HCT116 (cell line): ENCODE results near the gene CDK5R1. TPM values are rescaled to one million over a fixed set of nuclear protein-coding genes. Genes with fewer than 3 reads are reported as not detected.

ENCODE experiments used
- ATAC-seq: fragments of 200-7000 bp; cut with Tn5 transposase; 2 replicates; pipeline ENCODE4 v1.9.1; 2020; ENCODE audit warnings: mild to moderate bottlenecking, moderate library complexity
- Bru-seq: library from RNA; stranded (reverse); fragments of 400-500 nt; gene quantifications from one replicate; lab custom pipeline; 2021; lab: Mats Ljungman, UMichigan
- BruChase-seq, 2 experiments: library from RNA; stranded (reverse); fragments of 400-500 nt; gene quantifications; one replicate each; lab custom pipeline; 2021; lab: Mats Ljungman, UMichigan
- BruUV-seq: library from RNA; stranded (reverse); fragments of 400-500 nt; replicated peaks from 2 replicates; lab custom pipeline; 2021; lab: Mats Ljungman, UMichigan
- CTCF ChIA-PET: fragments of 300-600 bp; sonication (Branson Sonifier 250); formaldehyde crosslinking; loops from one replicate; lab custom pipeline; 2021; ENCODE audit warnings: antibody characterized with exemption; lab: Charles Lee
- POLR2A ChIA-PET: fragments of 300-600, 350-600 bp; sonication (Branson Sonifier 250); formaldehyde crosslinking; loops from one replicate; lab custom pipeline; 2021; ENCODE audit warnings: antibody characterized with exemption; lab: Charles Lee
- RAD21 ChIA-PET, 2 experiments: fragments of 300-600 bp; sonication (Branson Sonifier 250); formaldehyde crosslinking; loops; one replicate each; lab custom pipeline; 2023; ENCODE audit warnings: low total read pairs in 2 of 2; ENCODE audit not compliant: uncharacterized antibody in 2 of 2, unreplicated experiment in 2 of 2, low non-redundant PET in 1 of 2; lab: Charles Lee
- DNase-seq: peaks from one replicate; pipeline ENCODE4 v3.0.0-alpha.2; 2010; ENCODE audit warnings: low read depth, low spot score
- H2AFZ ChIP-seq: fragments of 200-600 bp; shearing (Covaris generic), sonication (generic); 2 replicates; pipeline ENCODE4 v1.6.1; 2017; ENCODE audit warnings: low read depth, mixed run types, mixed read lengths, antibody characterized with exemption, low read length; ENCODE audit not compliant: poor library complexity, severe bottlenecking
- H3K27ac ChIP-seq: 2 replicates; pipeline ENCODE4 v1.5.1; 2012; ENCODE audit warnings: low read depth, low read length
- H3K27me3 ChIP-seq: fragments of 200-600 bp; sonication (generic); 2 replicates; pipeline ENCODE4 v1.6.1; 2016; ENCODE audit warnings: mixed run types, low read length, mixed read lengths; ENCODE audit not compliant: insufficient read depth
- H3K36me3 ChIP-seq, 2 experiments: fragments of 200-500 bp in 1 of 2; fragments of 200-600 bp in 1 of 2; sonication (Bioruptor generic) in 1 of 2; sonication (generic) in 1 of 2; 2 replicates each; pipeline versions ENCODE4 v1.5.1 to v1.6.1; 2014 to 2016; ENCODE audit warnings: low read length in 2 of 2, inconsistent platforms in 1 of 2, mixed read lengths in 1 of 2, mixed run types in 1 of 2; ENCODE audit not compliant: insufficient read depth in 2 of 2, control insufficient read depth in 1 of 2
- H3K4me1 ChIP-seq, 2 experiments: fragments of 200-600 bp in 1 of 2; sonication (generic) in 1 of 2; 2 replicates each; pipeline versions ENCODE4 v1.5.1 to v1.6.1; 2012 to 2017; ENCODE audit warnings: low read length in 2 of 2, inconsistent platforms in 1 of 2, mild to moderate bottlenecking in 1 of 2, mixed read lengths in 1 of 2, mixed run types in 1 of 2, moderate library complexity in 1 of 2; ENCODE audit not compliant: insufficient read depth in 2 of 2, control insufficient read depth in 1 of 2
- H3K4me2 ChIP-seq: fragments of 200-600 bp; sonication (generic); 2 replicates; pipeline ENCODE4 v1.6.1; 2017; ENCODE audit warnings: mixed run types, low read length, mixed read lengths
- H3K4me3 ChIP-seq, 2 experiments: fragments of 200-600 bp in 1 of 2; sonication (generic) in 1 of 2; replicated peaks in 1 of 2; 2 replicates each; pipeline ENCODE4 v1.5.1; 2011 to 2016; ENCODE audit warnings: low read length in 2 of 2, control low read depth in 1 of 2, low read depth in 1 of 2, mild to moderate bottlenecking in 1 of 2, mixed read lengths in 1 of 2, mixed run types in 1 of 2
- H3K79me2 ChIP-seq: fragments of 200-600 bp; sonication (generic); 2 replicates; pipeline ENCODE4 v1.6.1; 2017; ENCODE audit warnings: mild to moderate bottlenecking, mixed run types, low read length, moderate library complexity, mixed read lengths; ENCODE audit not compliant: insufficient read depth
- H3K9ac ChIP-seq: fragments of 200-600 bp; sonication (generic); 2 replicates; pipeline ENCODE4 v1.6.1; 2016; ENCODE audit warnings: low read length, mixed read lengths
- H3K9me2 ChIP-seq: fragments of 200-600 bp; sonication (generic), shearing (Covaris generic); 2 replicates; pipeline ENCODE4 v1.6.1; 2017; ENCODE audit warnings: mixed run types, mild to moderate bottlenecking, moderate library complexity; ENCODE audit not compliant: insufficient read depth
- H3K9me3 ChIP-seq, 2 experiments: fragments of 200-500 bp in 1 of 2; fragments of 200-600 bp in 1 of 2; sonication (Bioruptor generic) in 1 of 2; sonication (generic) in 1 of 2; 2 replicates each; pipeline ENCODE4 v1.6.1; 2014 to 2017; ENCODE audit warnings: low read length in 2 of 2, mixed read lengths in 2 of 2, inconsistent platforms in 1 of 2, low read depth in 1 of 2, mild to moderate bottlenecking in 1 of 2, mixed run types in 1 of 2, moderate library complexity in 1 of 2; ENCODE audit not compliant: control insufficient read depth in 1 of 2, insufficient read depth in 1 of 2
- H4K20me1 ChIP-seq: fragments of 200-600 bp; sonication (generic), shearing (Covaris generic); 2 replicates; pipeline ENCODE4 v1.6.1; 2017; ENCODE audit warnings: mixed run types, mild to moderate bottlenecking, moderate library complexity; ENCODE audit not compliant: insufficient read depth
- CBX3 ChIP-seq: IDR thresholded peaks from 2 replicates; pipeline ENCODE4 v1.6.1; 2012; ENCODE audit warnings: low read depth
- CEBPB ChIP-seq: IDR thresholded peaks from 2 replicates; pipeline ENCODE4 v1.6.1; 2012; ENCODE audit warnings: low read depth
- EZH2phosphoT487 ChIP-seq: fragments of 200-600 bp; IDR thresholded peaks from 2 replicates; pipeline ENCODE4 v1.6.1; 2018; ENCODE audit warnings: antibody characterized with exemption, borderline replicate concordance
- MAX ChIP-seq: IDR thresholded peaks from 2 replicates; pipeline ENCODE4 v1.6.1; 2012
- POLR2A ChIP-seq: IDR thresholded peaks from 2 replicates; pipeline ENCODE4 v1.7.0; 2011; ENCODE audit warnings: borderline replicate concordance; ENCODE audit not compliant: insufficient read depth, insufficient read length; ENCODE audit errors: extremely low read depth
- REST ChIP-seq: IDR thresholded peaks from 2 replicates; pipeline ENCODE4 v1.6.1; 2012; ENCODE audit warnings: low read depth
- SRF ChIP-seq: IDR thresholded peaks from 2 replicates; pipeline ENCODE4 v1.6.1; 2012; ENCODE audit warnings: low read depth
- ZBTB33 ChIP-seq: IDR thresholded peaks from 2 replicates; pipeline ENCODE4 v1.6.1; 2011; ENCODE audit warnings: mild to moderate bottlenecking, low read length, moderate library complexity; ENCODE audit not compliant: insufficient replicate concordance; ENCODE audit errors: extremely low read depth
- ZNF274 ChIP-seq: fragments of 200-500 bp; sonication (Bioruptor generic); IDR thresholded peaks from 2 replicates; pipeline ENCODE4 v1.6.1; 2014; ENCODE audit warnings: mild to moderate bottlenecking, low read depth, low read length, inconsistent platforms
- intact Hi-C: fragments of 100-400 bp; cut with micrococcal nuclease; formaldehyde crosslinking; loops from 2 replicates; pipeline ENCODE4 v1.10.0; 2022
- long read RNA-seq: library from polyadenylated mRNA; unstranded; transcript quantifications from one replicate; pipeline ENCODE4 v2.0.0, GENCODE V29; 2021; ENCODE audit not compliant: unreplicated experiment
- polyA plus RNA-seq: library from polyadenylated mRNA; unstranded; fragments of >200 nt; gene quantifications from 2 replicates; pipeline ENCODE4 v1.2.1, GENCODE V29; 2012; ENCODE audit warnings: missing spikeins
- total RNA-seq: library from RNA; stranded (reverse); gene quantifications from one replicate; pipeline ENCODE4 v1.2.1, GENCODE V29; 2021; ENCODE audit not compliant: unreplicated experiment

CDK5R1 gene
- total RNA-seq (5.4 TPM), Bru-seq, nascent RNA (percentile 56 among the genes with signal in this experiment), BruChase-seq, experiment 1, labeled RNA remaining after a 6-hour chase (percentile 59 among the genes with signal in this experiment), BruChase-seq, experiment 2, labeled RNA remaining after a 2-hour chase (percentile 83 among the genes with signal in this experiment)
- polyA plus RNA-seq: 2.6 and 2.8 TPM in 2 replicates
- long read RNA-seq, full-length matches to known transcripts: 3 of 11 reads
- long read RNA-seq, partial matches to known transcripts: 0 of 11 reads
- long read RNA-seq, other reads (novel, unspliced or antisense): 8 of 11 reads

- TF ChIP-seq MAX (peak; percentile 10; the same call in 1 of the 2 replicates), CEBPB (no peak), ZBTB33 (no peak), POLR2A (peak; percentile 44), ZNF274 (no peak), CBX3 (no peak), REST (peak; percentile 46; the same call in 1 of the 2 replicates), SRF (no peak), EZH2phosphoT487 (no peak)
- peaks cover 8 to 25% of the 10 kb centered on the region in 2 experiments for H3K4me1 ChIP-seq
- ATAC-seq: peak; percentile 75
- H3K4me3 ChIP-seq: peak within 1 kb of the TSS; percentile 46 to 64
- peaks cover 6 to 12% of the 10 kb centered on the region in 2 experiments; a peak in 3 of 4 replicates for H3K36me3 ChIP-seq
- H2AFZ ChIP-seq: no peak within 1 kb of the TSS
- no peaks in the 10 kb centered on the region for H3K9me3 ChIP-seq
- ChIA-PET RAD21 (interaction anchor here in 1 of 2 experiments (0.6 kb wide), 1 partner anchor 141 kb away, joined by 3 read pairs; no protein-coding TSS in a partner anchor), CTCF (interaction anchor here (1.9 kb wide), 1 partner anchor 25 kb away, joined by 8 read pairs; no protein-coding TSS in a partner anchor), POLR2A (interaction anchor here (0.6 kb wide), 2 partner anchors 123 to 1576 kb away, joined by 3 read pairs; no protein-coding TSS in a partner anchor)
- no peaks in the 10 kb centered on the region for H3K79me2 ChIP-seq
- no peaks in the 10 kb centered on the region for H3K27me3 ChIP-seq
- H3K27ac ChIP-seq: peak within 1 kb of the TSS; percentile 87
- peak within 1 kb of the TSS; percentile 66 for H3K9ac ChIP-seq
- DNase-seq: no peak
- peak within 1 kb of the TSS; percentile 86 for H3K4me2 ChIP-seq
- H3K9me2 ChIP-seq: no peaks in the 10 kb centered on the region
- intact Hi-C loops: no loop called here
- H4K20me1 ChIP-seq: no peaks in the 10 kb centered on the region
- no TSS peak for BruUV-seq
Measured at GRCh38 chr17:32486701-32487472, at the start of gene CDK5R1. CDK5R1 (plus strand) TSS chr17:32486993; CDS start chr17:32487621, 628 bp downstream.
